Memory B cell (primary cell): ENCODE data around the gene WT1.
"Not testable (repeated sequence)": the region's sequence is repeated elsewhere in the genome, so short reads cannot be mapped to it uniquely, and the experiment has no call there.

Experiments
- ATAC-seq: fragments of 150-1000 bp; cut with Tn5 transposase; 2 replicates; pipeline ENCODE4 v1.10.0; 2021; ENCODE audit warnings: low read depth, mild to moderate bottlenecking, moderate library complexity
- DNase-seq, 2 donors: peaks; one replicate each; pipeline ENCODE4 v3.0.0; 2022; ENCODE audit warnings: low spot score in 2 of 2
- H3K27ac Mint-ChIP-seq: one replicate; pipeline ENCODE4 v1.8.0; 2022; ENCODE audit warnings: mild to moderate bottlenecking, moderate library complexity, mixed read lengths
- H3K27me3 Mint-ChIP-seq: one replicate; pipeline ENCODE4 v1.8.0; 2022; ENCODE audit warnings: mixed read lengths
- H3K36me3 Mint-ChIP-seq: one replicate; pipeline ENCODE4 v1.8.0; 2022; ENCODE audit warnings: mild to moderate bottlenecking, mixed read lengths
- H3K4me1 Mint-ChIP-seq: one replicate; pipeline ENCODE4 v1.8.0; 2022; ENCODE audit warnings: mixed read lengths
- H3K4me3 Mint-ChIP-seq: one replicate; pipeline ENCODE4 v1.8.0; 2022; ENCODE audit warnings: mild to moderate bottlenecking, moderate library complexity, mixed read lengths
- H3K9me3 Mint-ChIP-seq: one replicate; pipeline ENCODE4 v1.8.0; 2022; ENCODE audit warnings: mixed read lengths

Gene WT1

GRCh38 chr11:32375826-32376225 is 59.5 kb downstream of the WT1 start:
- H3K4me1 Mint-ChIP-seq, result no peaks in the 10 kb centered on the region
- H3K4me3 Mint-ChIP-seq, result no peak overlapping the region
- H3K9me3 Mint-ChIP-seq, result peaks cover 2% of the 10 kb centered on the region
- DNase-seq, result no peak
- no peak overlapping the region for H3K27ac Mint-ChIP-seq
- ATAC-seq, result no peak
- H3K27me3 Mint-ChIP-seq, result peaks cover 1% of the 10 kb centered on the region
- no peaks in the 10 kb centered on the region for H3K36me3 Mint-ChIP-seq

- H3K36me3 Mint-ChIP-seq, result no peaks in the 10 kb centered on the region
- H3K9me3 Mint-ChIP-seq, result peaks cover 9% of the 10 kb centered on the region
- H3K4me3 Mint-ChIP-seq, result no peak overlapping the region
- H3K4me1 Mint-ChIP-seq, result no peaks in the 10 kb centered on the region
- no peak for ATAC-seq
- DNase-seq, result no peak
- H3K27me3 Mint-ChIP-seq, result peaks cover 1% of the 10 kb centered on the region
- no peak overlapping the region for H3K27ac Mint-ChIP-seq
Observed at GRCh38 chr11:32374261-32374711, 61.1 kb downstream of the WT1 start.

GRCh38 chr11:32369987-32370386 is 65.4 kb downstream of the WT1 start:
- not testable (repeated sequence) for H3K4me1 Mint-ChIP-seq, H3K9me3 Mint-ChIP-seq, H3K27ac Mint-ChIP-seq, H3K36me3 Mint-ChIP-seq, DNase-seq, H3K4me3 Mint-ChIP-seq, ATAC-seq, H3K27me3 Mint-ChIP-seq

- H3K27me3 Mint-ChIP-seq, result peaks cover 7% of the 10 kb centered on the region
Observed at GRCh38 chr11:32366666-32367065, 68.7 kb downstream of the WT1 start.

GRCh38 chr11:32365192-32365591 is 70.1 kb downstream of the WT1 start:
- H3K4me1 Mint-ChIP-seq, result no peaks in the 10 kb centered on the region

More at GRCh38 chr11:32366666-32367065, 68.7 kb downstream of the WT1 start:
- no peak for ATAC-seq
- Mint-ChIP-seq H3K4me3 (no peak overlapping the region), H3K9me3 (peaks cover 9% of the 10 kb centered on the region), H3K36me3 (no peaks in the 10 kb centered on the region), H3K4me1 (no peaks in the 10 kb centered on the region), H3K27ac (no peak overlapping the region)
- no peak for DNase-seq

GRCh38 chr11:32358729-32359128 is 76.6 kb downstream of the WT1 start:
- no peaks in the 10 kb centered on the region for H3K9me3 Mint-ChIP-seq
- peaks cover 8% of the 10 kb centered on the region for H3K27me3 Mint-ChIP-seq
- H3K27ac Mint-ChIP-seq, result no peak overlapping the region
- H3K4me3 Mint-ChIP-seq, result no peak overlapping the region
- no peaks in the 10 kb centered on the region for H3K36me3 Mint-ChIP-seq
- ATAC-seq (no peak), DNase-seq (no peak)
- no peaks in the 10 kb centered on the region for H3K4me1 Mint-ChIP-seq

More at GRCh38 chr11:32365192-32365591, 70.1 kb downstream of the WT1 start:
- peaks cover 7% of the 10 kb centered on the region for H3K27me3 Mint-ChIP-seq
- no peak overlapping the region for H3K27ac Mint-ChIP-seq
- peaks cover 6% of the 10 kb centered on the region for H3K9me3 Mint-ChIP-seq
- no peaks in the 10 kb centered on the region for H3K36me3 Mint-ChIP-seq
- no peak for ATAC-seq
- no peak for DNase-seq
- H3K4me3 Mint-ChIP-seq, result no peak overlapping the region

GRCh38 chr11:32353884-32354283 is 81.5 kb downstream of the WT1 start:
- Mint-ChIP-seq H3K27me3 (peaks cover 3% of the 10 kb centered on the region), H3K36me3 (no peaks in the 10 kb centered on the region), H3K4me3 (no peak overlapping the region), H3K27ac (no peak overlapping the region), H3K4me1 (no peaks in the 10 kb centered on the region), H3K9me3 (no peaks in the 10 kb centered on the region)
- DNase-seq, result no peak
- ATAC-seq, result no peak

- Mint-ChIP-seq H3K27me3 (peaks cover 2% of the 10 kb centered on the region), H3K4me3 (no peak overlapping the region), H3K27ac (no peak overlapping the region), H3K36me3 (no peaks in the 10 kb centered on the region), H3K4me1 (no peaks in the 10 kb centered on the region), H3K9me3 (no peaks in the 10 kb centered on the region)
- ATAC-seq, result no peak
- no peak for DNase-seq
Observed at GRCh38 chr11:32348502-32348901, 86.8 kb downstream of the WT1 start.

- ATAC-seq, result no peak
- H3K9me3 Mint-ChIP-seq, result no peaks in the 10 kb centered on the region
- H3K27me3 Mint-ChIP-seq, result no peaks in the 10 kb centered on the region
- DNase-seq, result no peak
- H3K27ac Mint-ChIP-seq, result no peak overlapping the region
- no peaks in the 10 kb centered on the region for H3K36me3 Mint-ChIP-seq
- no peaks in the 10 kb centered on the region for H3K4me1 Mint-ChIP-seq
- no peak overlapping the region for H3K4me3 Mint-ChIP-seq
Observed at GRCh38 chr11:32344946-32345345, 90.4 kb downstream of the WT1 start.

- Mint-ChIP-seq H3K4me3 (no peak overlapping the region), H3K27ac (no peak overlapping the region), H3K9me3 (no peaks in the 10 kb centered on the region), H3K4me1 (no peaks in the 10 kb centered on the region), H3K27me3 (no peaks in the 10 kb centered on the region), H3K36me3 (no peaks in the 10 kb centered on the region)
- no peak for ATAC-seq
- DNase-seq, result no peak
Observed at GRCh38 chr11:32343325-32344008, 91.9 kb downstream of the WT1 start.

- no peak for DNase-seq
- no peaks in the 10 kb centered on the region for H3K4me1 Mint-ChIP-seq
- H3K4me3 Mint-ChIP-seq, result no peak overlapping the region
- H3K27ac Mint-ChIP-seq, result no peak overlapping the region
- ATAC-seq, result no peak
- no peaks in the 10 kb centered on the region for H3K27me3 Mint-ChIP-seq
- H3K36me3 Mint-ChIP-seq, result no peaks in the 10 kb centered on the region
- no peaks in the 10 kb centered on the region for H3K9me3 Mint-ChIP-seq
Observed at GRCh38 chr11:32341620-32342613, 93.4 kb downstream of the WT1 start.

- H3K4me3 Mint-ChIP-seq, result no peak overlapping the region
- no peaks in the 10 kb centered on the region for H3K4me1 Mint-ChIP-seq
- DNase-seq (no peak), ATAC-seq (no peak)
- no peaks in the 10 kb centered on the region for H3K9me3 Mint-ChIP-seq
- H3K27me3 Mint-ChIP-seq, result no peaks in the 10 kb centered on the region
- no peak overlapping the region for H3K27ac Mint-ChIP-seq
- no peaks in the 10 kb centered on the region for H3K36me3 Mint-ChIP-seq
Observed at GRCh38 chr11:32340181-32340580, 95.2 kb downstream of the WT1 start.
